ENCODE results near the gene RAB11FIP4. TPM values are rescaled to one million over a fixed set of nuclear protein-coding genes. Genes with fewer than 3 reads are reported as not detected.

RAB11FIP4 gene
- total and polyA plus RNA-seq, 2 of the 13 experiments (the other 11 are each of a cell fraction or from before 2014, with no cell fraction given), result 28.0 to 89.3 TPM

DNA sequence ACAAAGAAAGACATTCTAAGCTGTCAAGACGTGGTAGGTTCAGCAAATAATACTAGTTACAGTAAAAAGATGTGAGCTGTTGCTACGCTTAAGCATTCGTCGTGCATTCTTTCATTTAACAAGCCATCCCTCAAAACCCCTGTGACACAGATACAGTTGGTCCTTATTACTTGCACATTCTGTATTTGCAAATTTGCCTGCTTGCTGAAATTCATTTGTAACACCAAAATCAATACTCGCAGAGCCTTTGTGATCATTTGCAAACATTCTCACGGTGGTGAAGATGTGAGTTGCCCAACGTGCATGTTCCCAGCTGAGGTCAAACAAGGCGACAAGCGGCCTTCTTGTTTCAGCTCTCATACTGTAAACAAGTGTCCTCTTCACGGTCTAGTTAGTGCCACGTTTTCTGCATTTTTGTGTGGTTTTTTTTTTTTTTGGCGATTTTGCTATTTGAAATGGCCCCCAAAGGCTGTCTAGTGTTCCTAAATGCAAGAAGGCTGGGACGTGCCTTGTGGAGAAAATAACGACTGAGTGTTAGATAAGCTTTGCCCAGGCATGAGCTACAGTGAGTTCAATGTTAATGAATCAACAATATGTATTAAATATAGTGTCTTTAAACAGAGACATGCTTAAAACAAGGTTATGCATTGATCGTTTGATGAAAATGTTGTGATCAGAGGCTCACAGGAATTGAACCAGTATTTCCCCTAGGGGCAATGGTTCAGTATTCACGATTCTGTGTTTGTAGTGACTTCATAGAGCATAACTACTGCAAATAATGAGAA lies 84.1 kb downstream of the RAB11FIP4 start (continued):
- peak; percentile 100 for TF ChIP-seq THRA (CRISPR knock-in tag; IDR thresholded peaks at IDR 0.05; ENCODE audit: borderline replicate concordance)
- no peak for TF ChIP-seq ZBTB1 (CRISPR knock-in tag; IDR thresholded peaks at IDR 0.05; ENCODE audit: borderline replicate concordance)
- TF ChIP-seq, protein P1, sequence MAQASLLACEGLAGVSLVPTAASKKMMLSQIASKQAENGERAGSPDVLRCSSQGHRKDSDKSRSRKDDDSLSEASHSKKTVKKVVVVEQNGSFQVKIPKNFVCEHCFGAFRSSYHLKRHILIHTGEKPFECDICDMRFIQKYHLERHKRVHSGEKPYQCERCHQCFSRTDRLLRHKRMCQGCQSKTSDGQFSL (CRISPR knock-in tag; IDR thresholded peaks at IDR 0.05), result no peak
- 0 out of 2 replicates have a peak, but pooled peaks have one; percentile 36 for TF ChIP-seq KDM4B (CRISPR knock-in tag; IDR thresholded peaks at IDR 0.05)
- TF ChIP-seq SRSF4 (IDR thresholded peaks at IDR 0.05; ENCODE audit: low read depth, low read length, poor library complexity, severe bottlenecking), result no peak
- TF ChIP-seq HOXA5 (CRISPR knock-in tag; IDR thresholded peaks at IDR 0.05), result no peak
- TF ChIP-seq KAT8 (CRISPR knock-in tag; IDR thresholded peaks at IDR 0.05), result peak; percentile 84
- peak; percentile 79 for TF ChIP-seq HNF4A (CRISPR knock-in tag; IDR thresholded peaks at IDR 0.05)
- peak; percentile 65; the same call in 1 of the 2 replicates for TF ChIP-seq CBFB (CRISPR knock-in tag; IDR thresholded peaks at IDR 0.05)
- TF ChIP-seq RARA (CRISPR knock-in tag; IDR thresholded peaks at IDR 0.05), result peak; percentile 91
- peak; percentile 83 for TF ChIP-seq SAP130 (CRISPR knock-in tag; IDR thresholded peaks at IDR 0.05; ENCODE audit: low read depth)
- no peak for TF ChIP-seq CENPT (CRISPR knock-in tag; IDR thresholded peaks at IDR 0.05; ENCODE audit: low read depth)
- no peak for TF ChIP-seq HDAC6 (IDR thresholded peaks at IDR 0.05; ENCODE audit: low read depth, low read length)
- TF ChIP-seq HOXA9 (CRISPR knock-in tag; IDR thresholded peaks at IDR 0.05; ENCODE audit: borderline replicate concordance), result no peak
- TF ChIP-seq, protein P2, sequence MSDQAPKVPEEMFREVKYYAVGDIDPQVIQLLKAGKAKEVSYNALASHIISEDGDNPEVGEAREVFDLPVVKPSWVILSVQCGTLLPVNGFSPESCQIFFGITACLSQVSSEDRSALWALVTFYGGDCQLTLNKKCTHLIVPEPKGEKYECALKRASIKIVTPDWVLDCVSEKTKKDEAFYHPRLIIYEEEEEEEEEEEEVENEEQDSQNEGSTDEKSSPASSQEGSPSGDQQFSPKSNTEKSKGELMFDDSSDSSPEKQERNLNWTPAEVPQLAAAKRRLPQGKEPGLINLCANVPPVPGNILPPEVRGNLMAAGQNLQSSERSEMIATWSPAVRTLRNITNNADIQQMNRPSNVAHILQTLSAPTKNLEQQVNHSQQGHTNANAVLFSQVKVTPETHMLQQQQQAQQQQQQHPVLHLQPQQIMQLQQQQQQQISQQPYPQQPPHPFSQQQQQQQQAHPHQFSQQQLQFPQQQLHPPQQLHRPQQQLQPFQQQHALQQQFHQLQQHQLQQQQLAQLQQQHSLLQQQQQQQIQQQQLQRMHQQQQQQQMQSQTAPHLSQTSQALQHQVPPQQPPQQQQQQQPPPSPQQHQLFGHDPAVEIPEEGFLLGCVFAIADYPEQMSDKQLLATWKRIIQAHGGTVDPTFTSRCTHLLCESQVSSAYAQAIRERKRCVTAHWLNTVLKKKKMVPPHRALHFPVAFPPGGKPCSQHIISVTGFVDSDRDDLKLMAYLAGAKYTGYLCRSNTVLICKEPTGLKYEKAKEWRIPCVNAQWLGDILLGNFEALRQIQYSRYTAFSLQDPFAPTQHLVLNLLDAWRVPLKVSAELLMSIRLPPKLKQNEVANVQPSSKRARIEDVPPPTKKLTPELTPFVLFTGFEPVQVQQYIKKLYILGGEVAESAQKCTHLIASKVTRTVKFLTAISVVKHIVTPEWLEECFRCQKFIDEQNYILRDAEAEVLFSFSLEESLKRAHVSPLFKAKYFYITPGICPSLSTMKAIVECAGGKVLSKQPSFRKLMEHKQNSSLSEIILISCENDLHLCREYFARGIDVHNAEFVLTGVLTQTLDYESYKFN (CRISPR knock-in tag; conservative IDR thresholded peaks at IDR 0.05), result peak; percentile 97
- TF ChIP-seq, protein P3, sequence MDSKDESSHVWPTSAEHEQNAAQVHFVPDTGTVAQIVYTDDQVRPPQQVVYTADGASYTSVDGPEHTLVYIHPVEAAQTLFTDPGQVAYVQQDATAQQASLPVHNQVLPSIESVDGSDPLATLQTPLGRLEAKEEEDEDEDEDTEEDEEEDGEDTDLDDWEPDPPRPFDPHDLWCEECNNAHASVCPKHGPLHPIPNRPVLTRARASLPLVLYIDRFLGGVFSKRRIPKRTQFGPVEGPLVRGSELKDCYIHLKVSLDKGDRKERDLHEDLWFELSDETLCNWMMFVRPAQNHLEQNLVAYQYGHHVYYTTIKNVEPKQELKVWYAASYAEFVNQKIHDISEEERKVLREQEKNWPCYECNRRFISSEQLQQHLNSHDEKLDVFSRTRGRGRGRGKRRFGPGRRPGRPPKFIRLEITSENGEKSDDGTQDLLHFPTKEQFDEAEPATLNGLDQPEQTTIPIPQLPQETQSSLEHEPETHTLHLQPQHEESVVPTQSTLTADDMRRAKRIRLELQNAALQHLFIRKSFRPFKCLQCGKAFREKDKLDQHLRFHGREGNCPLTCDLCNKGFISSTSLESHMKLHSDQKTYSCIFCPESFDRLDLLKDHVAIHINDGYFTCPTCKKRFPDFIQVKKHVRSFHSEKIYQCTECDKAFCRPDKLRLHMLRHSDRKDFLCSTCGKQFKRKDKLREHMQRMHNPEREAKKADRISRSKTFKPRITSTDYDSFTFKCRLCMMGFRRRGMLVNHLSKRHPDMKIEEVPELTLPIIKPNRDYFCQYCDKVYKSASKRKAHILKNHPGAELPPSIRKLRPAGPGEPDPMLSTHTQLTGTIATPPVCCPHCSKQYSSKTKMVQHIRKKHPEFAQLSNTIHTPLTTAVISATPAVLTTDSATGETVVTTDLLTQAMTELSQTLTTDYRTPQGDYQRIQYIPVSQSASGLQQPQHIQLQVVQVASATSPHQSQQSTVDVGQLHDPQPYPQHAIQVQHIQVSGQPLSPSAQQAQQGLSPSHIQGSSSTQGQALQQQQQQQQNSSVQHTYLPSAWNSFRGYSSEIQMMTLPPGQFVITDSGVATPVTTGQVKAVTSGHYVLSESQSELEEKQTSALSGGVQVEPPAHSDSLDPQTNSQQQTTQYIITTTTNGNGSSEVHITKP (CRISPR knock-in tag; IDR thresholded peaks at IDR 0.05; ENCODE audit: low read depth), result no peak
- peak; percentile 70; the same call in 1 of the 2 replicates for TF ChIP-seq DMAP1 (CRISPR knock-in tag; IDR thresholded peaks at IDR 0.05)
- no peak for TF ChIP-seq EZH2 (conservative IDR thresholded peaks at IDR 0.05; ENCODE audit: low read depth, low read length)
- TF ChIP-seq ZSCAN22 (CRISPR knock-in tag; IDR thresholded peaks at IDR 0.05), result no peak
- TF ChIP-seq SKI (IDR thresholded peaks at IDR 0.05; ENCODE audit: partially characterized antibody), result peak; percentile 80
- peak; percentile 82 for TF ChIP-seq HMG20A (CRISPR knock-in tag; IDR thresholded peaks at IDR 0.05; ENCODE audit: borderline replicate concordance)
- TF ChIP-seq ZFP41 (CRISPR knock-in tag; IDR thresholded peaks at IDR 0.05; ENCODE audit: borderline replicate concordance), result no peak

Data from HepG2 (cell line).